A549 (cell line): ENCODE data around the gene ARHGEF26.

ENCODE experiments used
- CHD4 ChIP-seq: fragments of 200-600 bp; sonication (generic); IDR thresholded peaks from 2 replicates; pipeline ENCODE4 v1.6.1; 2016; ENCODE audit warnings: antibody characterized with exemption, mild to moderate bottlenecking, borderline replicate concordance
- CTCF ChIP-seq: fragments of >200 bp; sonication (Bioruptor Twin); formaldehyde crosslinking; IDR thresholded peaks from 3 replicates; pipeline ENCODE4 v1.5.1; 2016
- EP300 ChIP-seq, 2 experiments: fragments of >200 bp; sonication (Bioruptor Twin); formaldehyde crosslinking; IDR thresholded peaks; 2 replicates in 1 of 2; 3 replicates in 1 of 2; pipeline ENCODE4 v1.6.1; 2016 to 2017
- MAX ChIP-seq: IDR thresholded peaks from 2 replicates; pipeline ENCODE4 v1.6.1; 2012
- NFE2L2 ChIP-seq: fragments of 150-350 bp; conservative IDR thresholded peaks from 2 replicates; pipeline ENCODE4 v1.6.1; 2014; ENCODE audit warnings: low read length
- POLR2A ChIP-seq: IDR thresholded peaks from 2 replicates; pipeline ENCODE4 v1.6.1; 2012; ENCODE audit warnings: mild to moderate bottlenecking, low read length
- RAD21 ChIP-seq, 2 experiments: fragments of >200 bp in 1 of 2; sonication (Bioruptor Twin) in 1 of 2; formaldehyde crosslinking in 1 of 2; IDR thresholded peaks in 1 of 2; conservative IDR thresholded peaks in 1 of 2; 2 replicates in 1 of 2; 3 replicates in 1 of 2; pipeline ENCODE4 v1.6.1; 2012 to 2018; ENCODE audit warnings: inconsistent platforms in 1 of 2
- RFX5 ChIP-seq: fragments of 450-650 bp; IDR thresholded peaks from 2 replicates; pipeline ENCODE4 v1.7.1; 2014; ENCODE audit warnings: antibody characterized with exemption, mild to moderate bottlenecking, moderate library complexity
- SREBF2 ChIP-seq: fragments of 450-650 bp; IDR thresholded peaks from 2 replicates; pipeline ENCODE4 v1.6.1; 2014; ENCODE audit warnings: mild to moderate bottlenecking, moderate library complexity
- TFCP2L1 ChIP-seq: fragments of 250-450 bp; sonication (Bioruptor Pico); IDR thresholded peaks from 2 replicates; pipeline ENCODE4 v1.5.0; 2021; ENCODE audit warnings: mild to moderate bottlenecking
- USF2 ChIP-seq: fragments of 450-650 bp; IDR thresholded peaks from 2 replicates; pipeline ENCODE4 v1.6.1; 2014; ENCODE audit warnings: antibody characterized with exemption
- TF ChIP-seq, protein P1 (sequence below): fragments of 200-600 bp; sonication (generic); IDR thresholded peaks from 2 replicates; pipeline ENCODE4 v1.6.1; 2016; ENCODE audit warnings: antibody characterized with exemption, mild to moderate bottlenecking, moderate library complexity
- TF ChIP-seq, protein P2 (sequence below): fragments of 150-350 bp; IDR thresholded peaks from 2 replicates; pipeline ENCODE4 v1.6.1; 2014; ENCODE audit warnings: low read depth, mild to moderate bottlenecking, low read length

GRCh38 chr3:154102225-154102624 lies 19.0 kb upstream of the ARHGEF26 start:
- no peak for TF ChIP-seq CTCF
- no peak for TF ChIP-seq POLR2A
- no peak for TF ChIP-seq MAX
- TF ChIP-seq SREBF2, result no peak
- TF ChIP-seq RAD21 (conservative IDR thresholded peaks at IDR 0.05 in 1 of 2, IDR thresholded peaks at IDR 0.05 in 1 of 2), result no peak
- TF ChIP-seq RFX5, result no peak
- no peak for TF ChIP-seq NFE2L2
- TF ChIP-seq CHD4, result no peak
- no peak for TF ChIP-seq EP300 (IDR thresholded peaks at IDR 0.05)
- no peak for TF ChIP-seq TFCP2L1
- TF ChIP-seq, protein P1, sequence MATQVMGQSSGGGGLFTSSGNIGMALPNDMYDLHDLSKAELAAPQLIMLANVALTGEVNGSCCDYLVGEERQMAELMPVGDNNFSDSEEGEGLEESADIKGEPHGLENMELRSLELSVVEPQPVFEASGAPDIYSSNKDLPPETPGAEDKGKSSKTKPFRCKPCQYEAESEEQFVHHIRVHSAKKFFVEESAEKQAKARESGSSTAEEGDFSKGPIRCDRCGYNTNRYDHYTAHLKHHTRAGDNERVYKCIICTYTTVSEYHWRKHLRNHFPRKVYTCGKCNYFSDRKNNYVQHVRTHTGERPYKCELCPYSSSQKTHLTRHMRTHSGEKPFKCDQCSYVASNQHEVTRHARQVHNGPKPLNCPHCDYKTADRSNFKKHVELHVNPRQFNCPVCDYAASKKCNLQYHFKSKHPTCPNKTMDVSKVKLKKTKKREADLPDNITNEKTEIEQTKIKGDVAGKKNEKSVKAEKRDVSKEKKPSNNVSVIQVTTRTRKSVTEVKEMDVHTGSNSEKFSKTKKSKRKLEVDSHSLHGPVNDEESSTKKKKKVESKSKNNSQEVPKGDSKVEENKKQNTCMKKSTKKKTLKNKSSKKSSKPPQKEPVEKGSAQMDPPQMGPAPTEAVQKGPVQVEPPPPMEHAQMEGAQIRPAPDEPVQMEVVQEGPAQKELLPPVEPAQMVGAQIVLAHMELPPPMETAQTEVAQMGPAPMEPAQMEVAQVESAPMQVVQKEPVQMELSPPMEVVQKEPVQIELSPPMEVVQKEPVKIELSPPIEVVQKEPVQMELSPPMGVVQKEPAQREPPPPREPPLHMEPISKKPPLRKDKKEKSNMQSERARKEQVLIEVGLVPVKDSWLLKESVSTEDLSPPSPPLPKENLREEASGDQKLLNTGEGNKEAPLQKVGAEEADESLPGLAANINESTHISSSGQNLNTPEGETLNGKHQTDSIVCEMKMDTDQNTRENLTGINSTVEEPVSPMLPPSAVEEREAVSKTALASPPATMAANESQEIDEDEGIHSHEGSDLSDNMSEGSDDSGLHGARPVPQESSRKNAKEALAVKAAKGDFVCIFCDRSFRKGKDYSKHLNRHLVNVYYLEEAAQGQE, result no peak
- TF ChIP-seq, protein P2, sequence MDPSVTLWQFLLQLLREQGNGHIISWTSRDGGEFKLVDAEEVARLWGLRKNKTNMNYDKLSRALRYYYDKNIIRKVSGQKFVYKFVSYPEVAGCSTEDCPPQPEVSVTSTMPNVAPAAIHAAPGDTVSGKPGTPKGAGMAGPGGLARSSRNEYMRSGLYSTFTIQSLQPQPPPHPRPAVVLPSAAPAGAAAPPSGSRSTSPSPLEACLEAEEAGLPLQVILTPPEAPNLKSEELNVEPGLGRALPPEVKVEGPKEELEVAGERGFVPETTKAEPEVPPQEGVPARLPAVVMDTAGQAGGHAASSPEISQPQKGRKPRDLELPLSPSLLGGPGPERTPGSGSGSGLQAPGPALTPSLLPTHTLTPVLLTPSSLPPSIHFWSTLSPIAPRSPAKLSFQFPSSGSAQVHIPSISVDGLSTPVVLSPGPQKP, result no peak
- TF ChIP-seq USF2, result no peak
